ENCODE results near the gene PTPRE. TPM values are rescaled to one million over a fixed set of nuclear protein-coding genes. Genes with fewer than 3 reads are reported as not detected.
A peak's percentile ranks its signal among the peaks of the same experiment; 100 is the strongest.

Gene PTPRE
- total and polyA plus RNA-seq, 2 experiments from 2014 or later = 4.2 to 8.8 TPM

DNA sequence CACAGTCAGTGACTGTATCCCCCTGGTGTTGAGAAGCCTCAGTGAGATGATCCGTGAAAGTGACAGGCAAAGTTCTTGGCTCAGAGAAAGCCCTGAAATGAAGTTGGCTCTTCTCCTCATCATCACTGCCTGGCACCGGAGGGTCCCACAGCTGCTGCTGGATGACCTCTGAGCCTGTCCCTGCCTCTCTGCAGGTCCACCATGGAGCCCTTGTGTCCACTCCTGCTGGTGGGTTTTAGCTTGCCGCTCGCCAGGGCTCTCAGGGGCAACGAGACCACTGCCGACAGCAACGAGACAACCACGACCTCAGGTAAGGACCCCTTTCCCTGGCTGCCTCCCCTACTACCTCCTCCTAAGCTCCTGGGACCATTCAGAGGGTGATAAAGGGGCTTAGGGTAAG lies 133.8 kb downstream of the PTPRE start:
- H3K36me3 ChIP-seq = no peaks in the 10 kb centered on the region
- no peak overlapping the region for H3K4me3 ChIP-seq
- H3K9me3 ChIP-seq (ENCODE audit: low read depth) = no peaks in the 10 kb centered on the region
- no peak overlapping the region for H3K27ac ChIP-seq
- H3K4me1 ChIP-seq (ENCODE audit: low read depth) = no peaks in the 10 kb centered on the region
- TF ChIP-seq CTCF (IDR thresholded peaks at IDR 0.05; ENCODE audit: low read depth, low read length) = no peak
- DNase-seq (ENCODE audit: low read depth in 1 of 2, low spot score in 1 of 2) = no peak
- H3K27me3 ChIP-seq = no peaks in the 10 kb centered on the region

DNA sequence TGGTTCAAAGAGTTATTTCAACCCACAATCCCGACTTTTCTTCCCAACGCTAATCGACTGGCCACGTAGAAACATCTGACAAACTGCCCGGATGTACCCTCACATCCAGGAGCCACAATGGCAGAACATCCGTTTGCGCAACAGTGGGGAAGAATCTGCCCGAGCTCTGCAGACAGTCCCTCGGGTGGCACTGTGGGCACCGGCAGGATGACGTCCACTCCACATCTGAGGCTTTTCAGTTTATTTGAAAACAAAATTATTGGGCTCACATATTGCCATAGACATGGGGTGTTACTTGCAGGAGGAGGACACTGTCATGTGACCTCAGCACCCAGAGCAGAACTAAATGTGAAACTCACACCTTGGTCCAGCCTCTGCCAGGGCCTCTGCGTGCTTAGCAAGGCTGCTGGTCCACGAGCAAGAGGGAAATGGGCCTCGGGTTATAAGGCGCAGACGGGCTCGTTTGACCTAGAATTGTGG lies 135.3 kb downstream of the PTPRE start:
- Histone ChIP-seq H3K9me3 (ENCODE audit: low read depth) (no peaks in the 10 kb centered on the region), H3K4me3 (no peak overlapping the region)

GRCh38 chr10:128043259-128044045 lies 136.5 kb downstream of the PTPRE start:
- Histone ChIP-seq H3K27me3 (no peaks in the 10 kb centered on the region), H3K4me1 (ENCODE audit: low read depth) (peaks cover 24% of the 10 kb centered on the region), H3K36me3 (no peaks in the 10 kb centered on the region), H3K4me3 (no peak overlapping the region), H3K9me3 (ENCODE audit: low read depth) (no peaks in the 10 kb centered on the region), H3K27ac (no peak overlapping the region)
- TF ChIP-seq CTCF (IDR thresholded peaks at IDR 0.05; ENCODE audit: low read depth, low read length) = no peak
- DNase-seq (ENCODE audit: low read depth in 1 of 2, low spot score in 1 of 2) = peak in 1 of 2 donors; percentile 41

More for the DNA sequence above, 135.3 kb downstream of the PTPRE start:
- H3K27ac ChIP-seq = no peak overlapping the region
- H3K36me3 ChIP-seq = no peaks in the 10 kb centered on the region
- peaks cover 11% of the 10 kb centered on the region for H3K4me1 ChIP-seq (ENCODE audit: low read depth)
- no peak for DNase-seq (ENCODE audit: low read depth in 1 of 2, low spot score in 1 of 2)
- TF ChIP-seq CTCF (IDR thresholded peaks at IDR 0.05; ENCODE audit: low read depth, low read length) = no peak
- H3K27me3 ChIP-seq = no peaks in the 10 kb centered on the region

- H3K27ac ChIP-seq = no peak overlapping the region
- peaks cover 31% of the 10 kb centered on the region for H3K4me1 ChIP-seq (ENCODE audit: low read depth)
- H3K4me3 ChIP-seq = no peak overlapping the region
- no peak for TF ChIP-seq CTCF (IDR thresholded peaks at IDR 0.05; ENCODE audit: low read depth, low read length)
- no peaks in the 10 kb centered on the region for H3K36me3 ChIP-seq
- no peaks in the 10 kb centered on the region for H3K9me3 ChIP-seq (ENCODE audit: low read depth)
- H3K27me3 ChIP-seq = no peaks in the 10 kb centered on the region
- DNase-seq (ENCODE audit: low read depth in 1 of 2, low spot score in 1 of 2) = no peak
These were observed 137.3 kb downstream of the PTPRE start for GRCh38 chr10:128044186-128044585.

DNA sequence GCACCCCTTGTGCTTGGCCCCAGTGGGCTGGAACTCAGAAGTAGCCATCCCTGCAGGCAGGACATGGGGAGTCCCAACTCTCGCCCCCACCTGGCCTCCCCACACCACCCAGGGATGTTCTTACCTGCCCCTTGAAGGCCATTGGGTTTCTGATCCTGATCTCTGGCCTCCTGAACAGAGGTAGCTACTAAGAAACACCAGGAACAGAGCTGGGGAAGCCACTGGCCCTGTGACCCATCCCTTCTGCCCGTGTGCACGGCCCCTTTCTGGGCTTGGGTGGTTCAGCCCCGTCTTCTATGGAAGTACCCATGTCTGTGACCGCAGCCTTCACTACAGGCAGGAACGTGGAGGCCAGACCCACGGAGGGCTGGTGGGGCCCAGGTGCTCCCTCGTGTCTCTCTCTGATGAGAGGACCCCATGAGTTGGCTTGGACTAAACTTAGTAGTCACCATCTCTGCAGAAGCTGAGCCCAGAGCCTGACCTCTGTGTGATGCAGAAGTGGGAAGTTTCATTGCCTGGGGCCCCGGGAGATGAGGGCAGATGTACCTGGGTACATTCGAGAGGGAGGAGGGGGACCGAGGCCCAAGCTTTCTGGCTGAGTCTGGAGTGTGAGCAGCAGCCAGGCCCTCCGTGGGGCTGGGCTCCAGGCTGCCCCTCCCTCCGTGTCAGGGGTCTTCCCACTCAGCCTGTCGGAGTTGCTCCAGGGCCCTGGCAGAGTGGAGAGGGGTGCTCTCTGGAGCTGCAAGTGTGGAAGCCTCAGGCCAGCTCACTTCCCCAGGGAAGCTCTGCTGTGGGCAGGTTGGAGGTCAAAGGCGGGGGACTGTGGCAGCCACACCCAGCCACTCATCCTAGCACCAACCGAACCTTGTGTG lies 138.3 kb downstream of the PTPRE start:
- no peak for TF ChIP-seq CTCF (IDR thresholded peaks at IDR 0.05; ENCODE audit: low read depth, low read length)
- H3K27me3 ChIP-seq = no peaks in the 10 kb centered on the region
- H3K27ac ChIP-seq = no peak overlapping the region
- H3K9me3 ChIP-seq (ENCODE audit: low read depth) = no peaks in the 10 kb centered on the region
- H3K36me3 ChIP-seq = no peaks in the 10 kb centered on the region
- no peak overlapping the region for H3K4me3 ChIP-seq
- DNase-seq (ENCODE audit: low read depth in 1 of 2, low spot score in 1 of 2) = no peak
- H3K4me1 ChIP-seq (ENCODE audit: low read depth) = peaks cover 37% of the 10 kb centered on the region

All from cardiac muscle cell (in vitro differentiated cells and primary cell).